ENCODE results near the gene SPATA31A7.
"Not testable (repeated sequence)": the region's sequence is repeated elsewhere in the genome, so short reads cannot be mapped to it uniquely, and the experiment has no call there.

The SPATA31A7 gene

GRCh38 chr9:61189736-61190135, at the start of gene SPATA31A7:
TSS of gene SPATA31A7 (plus strand) at chr9:61190036. CDS start at chr9:61190065, 29 bp downstream.
- DNase-seq = not testable (repeated sequence)

- DNase-seq = not testable (repeated sequence)
Observed at GRCh38 chr9:61226438-61226837, 36.6 kb downstream of the SPATA31A7 start.

All from NCI-H1105 (cell line).